Measurements from ENCODE around the gene REEP1.

- no peak for TF ChIP-seq POLR2AphosphoS5 (IDR thresholded peaks at IDR 0.05; ENCODE audit: control insufficient read depth, insufficient read depth, low read depth, low read length)
- TF ChIP-seq E2F3 (CRISPR knock-in tag; IDR thresholded peaks at IDR 0.05): no peak
- TF ChIP-seq SMAD1 (IDR thresholded peaks at IDR 0.05; ENCODE audit: low read depth, low read length, partially characterized antibody): no peak
- no peak for TF ChIP-seq IRF2 (CRISPR knock-in tag; IDR thresholded peaks at IDR 0.05)
- TF ChIP-seq BACH1 (tag; IDR thresholded peaks at IDR 0.05): no peak
Measured at GRCh38 chr2:86309966-86310365, 27.5 kb downstream of the REEP1 start.
